SK-MEL-5 (cell line): Measurements from ENCODE around the gene SOX6. TPM values are rescaled to one million over a fixed set of nuclear protein-coding genes. Genes with fewer than 3 reads are reported as not detected.
A peak's percentile ranks its signal among the peaks of the same experiment; 100 is the strongest.
"Not testable (repeated sequence)": the region's sequence is repeated elsewhere in the genome, so short reads cannot be mapped to it uniquely, and the experiment has no call there.

Experiments
- DNase-seq: peaks from one replicate; pipeline ENCODE4 v3.0.0-alpha.2; 2016; ENCODE audit warnings: low read depth, low spot score
- in situ Hi-C: cut with HindIII; loops from 2 replicates; pipeline ENCODE4 v1.10.0; 2016; ENCODE audit warnings: low sequenced_read_pairs, high pct_unique_total_duplicates, low pct_unique_long_range_greater_than_20kb
- total RNA-seq: library from RNA; depleted of rRNA; stranded (reverse); fragments of >200 nt; shearing (Covaris generic); gene quantifications from 2 replicates; pipeline ENCODE4 v1.2.3, GENCODE V29; 2014

Gene SOX6
- total RNA-seq, 1 experiment from 2014 or later: 84.9 TPM

- in situ Hi-C loops: no loop called here
- no peak for DNase-seq
Observed at GRCh38 chr11:16155448-16155847, 200.9 kb downstream of the SOX6 start.

- DNase-seq: no peak
- in situ Hi-C loops: no loop called here
Observed at GRCh38 chr11:16154715-16155396, 201.5 kb downstream of the SOX6 start.

GRCh38 chr11:16153951-16154350 lies 202.4 kb downstream of the SOX6 start:
- DNase-seq: no peak
- in situ Hi-C loops: no loop called here

GRCh38 chr11:16151138-16151537 lies 205.2 kb downstream of the SOX6 start:
- no peak for DNase-seq

GRCh38 chr11:16149476-16149875 lies 206.9 kb downstream of the SOX6 start:
- no peak for DNase-seq
- in situ Hi-C loops: no loop called here

More at GRCh38 chr11:16151138-16151537, 205.2 kb downstream of the SOX6 start:
- in situ Hi-C loops: no loop called here

- peak; percentile 100 for DNase-seq
- in situ Hi-C loops: no loop called here
Observed at GRCh38 chr11:16148301-16148931, 207.9 kb downstream of the SOX6 start.

GRCh38 chr11:16146980-16147379 lies 209.4 kb downstream of the SOX6 start:
- DNase-seq: not testable (repeated sequence)

GRCh38 chr11:16141614-16142013 lies 214.7 kb downstream of the SOX6 start:
- in situ Hi-C loops, DNase-seq: not testable (repeated sequence)

More at GRCh38 chr11:16146980-16147379, 209.4 kb downstream of the SOX6 start:
- in situ Hi-C loops: not testable (repeated sequence)

- in situ Hi-C loops, DNase-seq: not testable (repeated sequence)
Observed at GRCh38 chr11:16141162-16141561, 215.2 kb downstream of the SOX6 start.

- in situ Hi-C loops: no loop called here
- DNase-seq: no peak
Observed at GRCh38 chr11:16136792-16137390, 219.5 kb downstream of the SOX6 start.

- in situ Hi-C loops: no loop called here
- DNase-seq: no peak
Observed at GRCh38 chr11:16133867-16134266, 222.5 kb downstream of the SOX6 start.

GRCh38 chr11:16127732-16128131 lies 228.6 kb downstream of the SOX6 start:
- DNase-seq: no peak
- in situ Hi-C loops: no loop called here

GRCh38 chr11:16126362-16126761 lies 230.0 kb downstream of the SOX6 start:
- peak; percentile 96 for DNase-seq
- in situ Hi-C loops: no loop called here

- no peak for DNase-seq
- in situ Hi-C loops: no loop called here
Observed at GRCh38 chr11:16125796-16126195, 230.6 kb downstream of the SOX6 start.

GRCh38 chr11:16124390-16124789 lies 232.0 kb downstream of the SOX6 start:
- DNase-seq: no peak
- in situ Hi-C loops: no loop called here

GRCh38 chr11:16121853-16122252 lies 234.5 kb downstream of the SOX6 start:
- DNase-seq: no peak
- in situ Hi-C loops: no loop called here

GRCh38 chr11:16120008-16120407 lies 236.3 kb downstream of the SOX6 start:
- DNase-seq: no peak
- in situ Hi-C loops: no loop called here

- DNase-seq: peak; percentile 49
- in situ Hi-C loops: no loop called here
Observed at GRCh38 chr11:16117989-16118756, 238.2 kb downstream of the SOX6 start.
